Middle frontal gyrus (tissue), 1 donor: ENCODE data around the gene IFNL4.
"Not testable (repeated sequence)": the region's sequence is repeated elsewhere in the genome, so short reads cannot be mapped to it uniquely, and the experiment has no call there.

ENCODE experiments used
- DNase-seq: peaks from one replicate; pipeline ENCODE4 v3.0.0-alpha.2; 2015; ENCODE audit warnings: low spot score; ENCODE audit errors: extremely low spot score

IFNL4 gene

GRCh38 chr19:39257227-39257626 lies 8.6 kb upstream of the IFNL4 start:
- no peak for DNase-seq

GRCh38 chr19:39254531-39255345 lies 6.1 kb upstream of the IFNL4 start:
- no peak for DNase-seq

DNA sequence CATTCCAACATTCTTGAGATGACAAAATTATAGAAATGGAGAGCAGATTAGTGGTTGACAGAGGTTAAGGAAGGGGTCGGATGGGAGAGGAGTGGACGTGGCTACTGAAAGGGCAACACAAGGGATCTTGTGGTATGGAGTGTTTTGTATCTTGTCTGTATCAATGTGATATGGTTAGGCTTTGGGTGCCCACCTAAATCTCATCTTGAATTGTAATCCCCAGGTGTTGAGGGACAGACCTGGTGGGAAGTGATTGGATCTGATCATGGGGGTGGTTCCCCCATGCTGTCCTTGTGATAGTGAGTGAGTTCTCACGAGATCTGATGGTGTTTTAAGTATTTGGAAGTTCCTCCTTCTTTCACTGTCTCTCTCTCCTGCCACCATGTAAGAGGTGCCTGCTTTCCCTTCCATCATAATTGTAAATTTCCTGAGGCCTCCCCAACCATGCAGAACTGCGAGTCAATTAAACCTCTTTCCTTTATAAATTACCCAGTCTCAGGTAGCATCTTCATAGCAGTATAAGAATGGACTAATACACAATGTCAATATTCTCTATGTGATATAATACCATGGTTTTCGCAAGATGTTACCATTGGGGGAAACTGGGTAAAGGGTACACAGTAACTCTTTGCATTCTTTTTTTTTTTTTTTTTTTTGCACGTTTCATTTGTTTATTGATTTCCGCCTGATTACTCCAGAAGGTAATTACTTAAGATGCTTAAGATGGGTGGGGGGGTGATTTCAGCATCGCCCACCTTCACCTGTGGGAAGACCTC lies 4.9 kb upstream of the IFNL4 start:
- DNase-seq, result no peak

DNA sequence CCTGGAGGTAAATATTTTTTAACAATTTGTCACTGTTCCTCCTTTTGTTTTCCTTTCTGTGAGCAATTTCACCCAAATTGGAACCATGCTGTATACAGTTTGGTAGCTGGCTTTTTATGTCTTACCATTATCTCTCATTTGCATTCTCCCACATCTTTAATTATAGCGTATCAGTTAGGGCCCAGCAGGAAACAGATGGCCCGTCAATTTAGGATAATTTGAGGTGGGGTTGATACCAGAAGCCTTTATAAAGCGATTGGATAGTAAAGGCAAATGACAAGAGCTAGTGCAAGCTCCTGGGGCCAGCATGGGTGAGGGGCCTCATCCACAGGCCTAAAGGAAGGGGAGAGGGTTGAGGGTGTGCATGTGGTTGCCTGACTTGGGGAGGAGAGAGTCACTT lies 3.8 kb upstream of the IFNL4 start:
- no peak for DNase-seq

- no peak for DNase-seq
These were observed 3.2 kb upstream of the IFNL4 start for GRCh38 chr19:39251846-39252245.

GRCh38 chr19:39251081-39251480 lies 2.4 kb upstream of the IFNL4 start:
- DNase-seq, result no peak

DNA sequence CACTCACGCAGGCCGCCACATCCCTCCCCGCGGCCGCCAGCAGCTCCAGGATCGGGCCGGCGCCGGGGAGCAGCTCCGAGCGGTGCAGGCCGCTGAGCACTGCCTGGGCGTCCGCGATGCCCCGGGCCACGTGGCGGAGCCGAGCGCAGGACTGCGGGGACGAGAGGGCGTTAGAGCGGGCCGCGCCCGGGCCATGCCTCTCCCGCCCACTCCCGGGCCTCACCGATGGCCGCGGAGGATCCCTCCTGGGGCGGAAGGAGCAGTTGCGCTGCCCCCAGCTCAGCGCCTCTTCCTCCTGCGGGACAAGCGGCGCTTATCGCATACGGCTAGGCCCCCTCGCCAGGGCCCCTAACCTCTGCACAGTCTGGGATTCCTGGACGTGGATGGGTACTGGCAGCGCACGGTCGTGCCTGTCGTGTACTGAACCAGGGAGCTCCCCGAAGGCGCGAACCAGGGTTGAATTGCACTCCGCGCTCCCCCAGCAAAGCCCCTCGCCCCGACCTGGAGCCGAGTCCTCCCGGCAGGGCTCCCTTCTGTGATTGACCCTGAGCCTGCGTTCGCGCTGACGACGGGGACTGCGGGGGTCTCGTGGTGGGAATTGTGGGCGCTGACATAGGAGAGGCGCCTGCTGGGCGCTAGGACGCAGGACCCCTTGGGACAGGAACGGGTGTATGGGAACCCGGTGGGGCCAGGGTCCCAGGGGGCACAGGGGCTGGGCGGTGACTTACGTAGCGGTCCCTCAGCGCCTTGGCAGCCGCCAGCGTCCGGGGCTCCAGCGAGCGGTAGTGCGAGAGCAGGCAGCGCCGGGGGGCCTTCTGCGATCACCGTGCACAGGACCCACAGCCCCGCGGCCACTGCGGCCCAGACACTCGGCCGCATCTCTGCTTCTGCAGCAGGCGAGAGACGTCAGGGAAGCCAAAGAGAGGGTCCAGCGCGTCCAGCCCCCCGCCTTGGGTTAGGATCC lies 673 bp downstream of the IFNL4 start:
- no peak for DNase-seq

DNA sequence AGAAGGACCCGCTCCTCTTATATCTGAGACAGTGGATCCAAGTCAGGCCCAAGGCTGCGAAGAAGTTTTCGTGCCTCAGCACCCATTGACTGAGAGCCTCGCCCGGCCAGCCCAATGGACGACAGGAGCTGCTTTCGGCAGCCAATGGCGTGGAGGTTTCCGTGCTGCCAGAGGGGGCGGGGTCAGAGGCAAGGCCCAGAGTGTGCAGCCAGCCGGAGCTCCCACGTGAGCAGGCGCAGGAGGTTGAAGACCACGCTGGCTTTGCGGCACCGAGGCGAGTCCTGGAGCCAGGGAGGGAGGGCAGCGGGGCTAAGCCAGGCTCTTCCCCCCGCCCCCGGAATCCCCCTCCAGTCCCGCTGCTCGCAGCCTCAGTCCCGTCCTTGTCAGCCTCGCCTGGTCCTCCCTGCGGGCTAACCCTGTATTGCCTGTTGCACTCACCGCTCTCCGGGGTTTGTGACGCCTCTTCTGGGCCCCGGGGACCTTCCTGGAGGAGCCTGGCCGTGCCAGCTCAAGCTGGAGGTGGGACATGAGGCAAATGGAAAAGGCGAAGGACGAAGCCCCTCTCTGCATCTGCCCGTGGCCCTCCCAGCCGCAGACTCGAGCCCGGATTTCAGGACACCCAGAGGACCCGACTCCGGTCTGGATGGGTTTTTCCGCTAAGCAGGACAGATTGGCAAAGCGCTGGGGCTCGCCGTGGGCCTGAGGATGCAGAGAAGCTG lies 1.5 kb downstream of the IFNL4 start:
- no peak for DNase-seq

GRCh38 chr19:39245166-39245565 lies 3.5 kb downstream of the IFNL4 start:
- DNase-seq, result not testable (repeated sequence)

GRCh38 chr19:39244410-39245100 lies 4.1 kb downstream of the IFNL4 start, which contains the start of gene IFNL3:
IFNL3 (minus strand) TSS chr19:39245006; CDS start chr19:39244967, 39 bp downstream.
- DNase-seq, result not testable (repeated sequence)

DNA sequence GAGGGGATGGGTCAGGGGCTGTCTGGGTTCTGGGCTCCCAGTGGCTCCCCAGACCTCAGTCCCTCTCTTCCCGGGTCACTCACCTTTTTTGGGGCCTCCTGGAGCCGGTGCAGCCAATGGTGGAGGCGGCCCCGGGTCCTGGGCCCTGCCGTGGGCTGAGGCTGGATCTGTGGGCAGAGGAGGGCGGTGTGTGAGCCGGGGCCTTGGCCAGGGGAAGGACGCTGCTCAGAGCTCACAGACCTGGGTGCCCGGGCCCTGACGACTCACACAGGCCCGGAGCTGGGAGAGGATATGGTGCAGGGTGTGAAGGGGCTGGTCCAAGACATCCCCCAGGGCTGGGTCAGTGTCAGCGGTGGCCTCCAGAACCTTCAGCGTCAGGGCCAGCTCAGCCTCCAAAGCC lies 4.9 kb downstream of the IFNL4 start:
- DNase-seq, result not testable (repeated sequence)

GRCh38 chr19:39240421-39240820 lies 8.2 kb downstream of the IFNL4 start:
- DNase-seq, result no peak

GRCh38 chr19:39238944-39239343 lies 9.7 kb downstream of the IFNL4 start:
- DNase-seq, result no peak

GRCh38 chr19:39238209-39238608 lies 10.4 kb downstream of the IFNL4 start:
- no peak for DNase-seq

GRCh38 chr19:39237200-39238184 lies 11.2 kb downstream of the IFNL4 start:
- DNase-seq, result no peak

DNA sequence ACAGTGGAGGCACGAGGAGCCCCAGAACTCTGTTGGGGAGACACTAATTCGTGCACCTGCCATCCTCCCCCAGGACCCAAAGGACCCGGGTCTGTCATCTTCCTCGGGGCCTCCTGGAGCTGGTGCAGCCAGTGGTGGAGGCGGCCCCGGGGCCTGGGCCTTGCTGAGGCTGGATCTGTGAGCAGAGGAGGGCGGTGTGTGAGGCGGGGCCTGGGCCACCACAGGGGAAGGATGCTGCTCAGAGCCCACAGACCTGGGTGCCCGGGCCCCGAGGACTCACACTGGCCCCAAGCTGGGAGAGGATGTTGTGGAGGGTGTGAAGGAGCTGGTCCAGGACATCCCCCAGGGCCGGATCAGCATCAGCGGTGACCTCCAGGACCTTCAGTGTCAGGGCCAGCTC lies 12.1 kb downstream of the IFNL4 start:
- no peak for DNase-seq

- DNase-seq, result no peak
These were observed 15.9 kb downstream of the IFNL4 start for GRCh38 chr19:39232708-39233107.

- DNase-seq, result no peak
These were observed 18.4 kb downstream of the IFNL4 start for GRCh38 chr19:39230096-39230764.
